ENCODE data around the gene EXOC7.
A peak's percentile ranks its signal among the peaks of the same experiment; 100 is the strongest.

Gene EXOC7

GRCh38 chr17:76142585-76143041 lies 39.0 kb upstream of the EXOC7 start:
- Histone ChIP-seq H3K36me3 (no peaks in the 10 kb centered on the region), H3K27me3 (peaks cover 3% of the 10 kb centered on the region; the same call in 1 of the 2 replicates), H3K4me3 (ENCODE audit: low read depth, low read length) (no peak overlapping the region), H3K9me3 (no peaks in the 10 kb centered on the region), H3K4me1 (peaks cover 5% of the 10 kb centered on the region; the same call in 1 of the 2 replicates)
- DNase-seq: no peak
- no peak for TF ChIP-seq CTCF (IDR thresholded peaks at IDR 0.05; ENCODE audit: low read depth, low read length)

- TF ChIP-seq CTCF (IDR thresholded peaks at IDR 0.05; ENCODE audit: low read depth, low read length): no peak
- DNase-seq: no peak
- H3K27me3 ChIP-seq: peaks cover 3% of the 10 kb centered on the region; the same call in 1 of the 2 replicates
- H3K36me3 ChIP-seq: no peaks in the 10 kb centered on the region
- no peak overlapping the region for H3K4me3 ChIP-seq (ENCODE audit: low read depth, low read length)
- H3K4me1 ChIP-seq: peaks cover 5% of the 10 kb centered on the region; the same call in 1 of the 2 replicates
- no peaks in the 10 kb centered on the region for H3K9me3 ChIP-seq
Observed at GRCh38 chr17:76142039-76142584, 38.5 kb upstream of the EXOC7 start.

- peak; percentile 94 for DNase-seq
- Histone ChIP-seq H3K27me3 (peaks cover 3% of the 10 kb centered on the region; the same call in 1 of the 2 replicates), H3K4me3 (ENCODE audit: low read depth, low read length) (peak within 1 kb of the TSS; percentile 57), H3K4me1 (peaks cover 5% of the 10 kb centered on the region; the same call in 1 of the 2 replicates), H3K36me3 (no peaks in the 10 kb centered on the region), H3K9me3 (no peaks in the 10 kb centered on the region)
- TF ChIP-seq CTCF (IDR thresholded peaks at IDR 0.05; ENCODE audit: low read depth, low read length): no peak
Observed at GRCh38 chr17:76141212-76142038, 37.8 kb upstream of the EXOC7 start, which contains the start of gene FOXJ1. Gene FOXJ1 (minus strand): TSS chr17:76141245. CDS start chr17:76140395, 850 bp downstream.

- Histone ChIP-seq H3K4me3 (ENCODE audit: low read depth, low read length) (peak overlapping the region; percentile 57), H3K27me3 (peaks cover 3% of the 10 kb centered on the region; the same call in 1 of the 2 replicates), H3K36me3 (no peaks in the 10 kb centered on the region), H3K4me1 (peaks cover 5% of the 10 kb centered on the region; the same call in 1 of the 2 replicates), H3K9me3 (no peaks in the 10 kb centered on the region)
- no peak for TF ChIP-seq CTCF (IDR thresholded peaks at IDR 0.05; ENCODE audit: low read depth, low read length)
- no peak for DNase-seq
Observed at GRCh38 chr17:76140661-76141211, 37.1 kb upstream of the EXOC7 start.

GRCh38 chr17:76139801-76140660 lies 36.4 kb upstream of the EXOC7 start:
- DNase-seq: no peak
- H3K4me1 ChIP-seq: peaks cover 5% of the 10 kb centered on the region; the same call in 1 of the 2 replicates
- no peaks in the 10 kb centered on the region for H3K9me3 ChIP-seq
- peaks cover 3% of the 10 kb centered on the region; the same call in 1 of the 2 replicates for H3K27me3 ChIP-seq
- no peak for TF ChIP-seq CTCF (IDR thresholded peaks at IDR 0.05; ENCODE audit: low read depth, low read length)
- H3K36me3 ChIP-seq: no peaks in the 10 kb centered on the region
- H3K4me3 ChIP-seq (ENCODE audit: low read depth, low read length): no peak overlapping the region
